Inferior parietal cortex (tissue), 1 donor: ENCODE data around the gene GRID2.

Experiments used
- DNase-seq: peaks from one replicate; pipeline ENCODE4 v3.0.0-alpha.2; 2016; ENCODE audit errors: extremely low spot score

Gene GRID2

DNA sequence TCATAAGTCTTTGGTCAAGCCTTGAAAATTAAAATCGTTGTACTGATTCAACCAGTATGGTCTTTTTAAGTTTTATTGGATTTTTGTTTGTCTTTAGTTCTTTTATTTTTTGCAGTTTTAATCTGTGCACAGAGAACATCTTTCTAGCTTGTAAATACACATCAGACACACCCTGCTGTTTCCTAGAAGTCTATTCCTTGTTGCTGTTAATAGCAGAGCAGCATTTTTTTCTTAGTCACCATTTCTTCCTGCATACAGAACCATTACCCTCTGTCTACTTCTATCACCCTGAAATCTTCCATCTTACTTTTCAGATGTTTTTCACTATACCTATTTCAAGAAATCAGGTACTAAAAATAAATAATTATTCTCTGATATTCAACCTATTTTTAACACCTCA lies 375.4 kb downstream of the GRID2 start:
- no peak for DNase-seq

GRCh38 chr4:92714640-92715039 lies 410.9 kb downstream of the GRID2 start:
- DNase-seq, result no peak

DNA sequence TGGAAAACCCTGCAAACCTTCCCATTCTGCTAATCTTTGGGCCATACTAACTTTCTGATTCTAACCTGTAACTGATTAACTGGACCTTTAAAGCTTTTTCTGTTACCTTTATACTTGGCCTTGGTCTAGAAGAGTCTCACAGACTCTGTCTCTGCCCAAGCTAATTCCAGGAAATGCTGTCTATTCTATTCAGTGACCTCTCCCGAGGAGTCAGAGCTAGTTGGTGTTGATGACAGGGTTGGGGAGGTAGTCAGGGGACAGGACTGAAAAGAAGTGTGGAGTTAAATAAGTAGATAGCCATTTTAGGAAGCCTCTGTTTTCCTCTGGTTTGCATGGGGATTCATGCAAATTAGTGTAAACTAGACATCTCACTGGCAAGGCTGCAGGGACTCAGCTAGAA lies 429.5 kb downstream of the GRID2 start:
- no peak for DNase-seq

DNA sequence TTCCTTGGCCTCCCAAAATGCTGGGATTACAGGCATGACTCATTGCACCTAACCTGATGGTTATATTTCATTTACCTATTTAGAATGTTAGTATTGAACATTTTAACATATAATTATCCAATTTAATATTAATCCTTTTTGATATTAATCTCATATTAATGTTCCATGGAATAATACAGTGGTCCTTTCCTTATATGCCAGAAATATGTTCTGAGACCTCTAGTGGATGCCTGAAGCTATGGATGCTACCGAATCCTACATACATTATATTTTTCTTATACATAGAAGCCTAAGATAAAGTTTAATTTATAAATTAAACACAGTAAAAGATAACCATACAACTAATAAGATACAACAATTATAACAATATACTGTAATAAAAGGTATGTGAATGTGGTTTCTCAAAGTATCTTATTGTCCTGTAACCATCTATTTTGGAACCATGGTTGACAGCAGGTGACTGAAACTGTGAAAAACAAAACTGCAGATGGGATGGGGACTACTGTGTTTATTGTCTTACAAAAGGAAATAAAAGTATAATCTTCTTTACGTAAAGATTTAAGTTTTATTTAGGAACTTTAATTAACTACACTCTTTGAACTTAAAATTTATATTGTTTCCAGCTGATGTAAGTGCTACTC lies 431.4 kb downstream of the GRID2 start:
- DNase-seq, result no peak

- DNase-seq, result no peak
Measured at GRCh38 chr4:92760433-92760832, 456.7 kb downstream of the GRID2 start.

GRCh38 chr4:92776080-92776479 lies 472.3 kb downstream of the GRID2 start:
- DNase-seq, result no peak

GRCh38 chr4:92789741-92790140 lies 486.0 kb downstream of the GRID2 start:
- DNase-seq, result no peak

DNA sequence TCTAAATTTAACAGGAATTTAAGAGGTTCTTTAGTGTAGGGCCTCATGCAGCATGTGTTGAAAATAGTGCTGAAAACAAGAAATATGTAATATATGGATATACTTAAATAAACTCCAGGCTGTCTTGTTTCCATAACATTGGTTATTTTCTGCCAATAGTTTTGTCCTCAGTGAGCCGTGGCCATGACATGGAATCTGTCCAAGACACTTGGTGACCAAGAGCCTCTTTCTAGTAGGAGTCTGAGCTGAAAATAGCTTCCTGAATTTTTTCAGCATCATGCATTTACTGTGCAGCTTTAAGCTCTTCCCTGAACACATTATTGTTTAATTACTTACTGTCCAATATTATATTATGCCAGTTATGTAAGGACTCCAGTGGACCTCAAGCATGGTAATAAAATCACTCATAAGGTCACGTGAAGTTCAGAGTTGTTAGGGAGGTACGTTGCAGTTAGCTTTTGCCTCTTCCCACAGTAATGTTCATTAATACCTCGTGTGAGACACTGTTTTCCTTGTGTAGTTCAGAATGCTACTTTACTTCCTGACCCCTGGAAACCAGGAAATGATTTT lies 488.2 kb downstream of the GRID2 start:
- DNase-seq, result no peak

DNA sequence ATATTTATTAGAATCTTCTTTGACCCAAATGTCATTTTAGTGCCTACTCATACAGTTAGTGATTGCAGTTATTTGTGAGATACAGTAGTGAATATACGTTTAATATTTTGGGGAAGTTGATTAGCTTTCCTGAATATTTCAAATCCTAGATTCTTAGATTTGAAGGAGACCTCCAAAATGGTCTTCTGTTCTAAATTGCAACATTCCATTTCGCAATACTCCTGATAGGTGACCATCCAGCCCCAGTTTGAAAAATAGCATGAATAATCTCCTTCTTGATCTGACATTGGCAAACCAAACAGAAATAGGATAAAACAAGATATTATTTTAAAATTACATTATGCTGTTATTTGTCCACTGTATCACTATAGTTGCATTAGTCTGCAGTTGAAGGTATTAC lies 505.6 kb downstream of the GRID2 start:
- no peak for DNase-seq

DNA sequence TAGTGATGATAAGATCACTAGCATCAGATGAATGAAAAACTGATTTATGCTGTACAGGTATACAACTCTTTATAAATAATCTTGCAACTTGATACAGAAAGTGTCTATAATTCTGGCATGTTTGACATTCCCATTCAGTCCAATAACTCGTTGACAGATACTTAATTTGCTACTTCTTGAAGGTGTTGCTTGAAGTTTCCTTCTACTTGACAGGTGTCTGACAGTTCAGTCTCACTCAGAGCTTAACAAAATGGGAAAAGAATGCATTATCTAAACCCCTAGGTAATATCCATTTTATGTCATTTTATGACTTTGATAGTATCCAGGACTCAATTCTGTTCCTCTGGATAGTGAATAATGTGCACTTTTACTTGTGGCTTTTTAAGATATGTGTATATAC lies 508.9 kb downstream of the GRID2 start:
- DNase-seq, result no peak

DNA sequence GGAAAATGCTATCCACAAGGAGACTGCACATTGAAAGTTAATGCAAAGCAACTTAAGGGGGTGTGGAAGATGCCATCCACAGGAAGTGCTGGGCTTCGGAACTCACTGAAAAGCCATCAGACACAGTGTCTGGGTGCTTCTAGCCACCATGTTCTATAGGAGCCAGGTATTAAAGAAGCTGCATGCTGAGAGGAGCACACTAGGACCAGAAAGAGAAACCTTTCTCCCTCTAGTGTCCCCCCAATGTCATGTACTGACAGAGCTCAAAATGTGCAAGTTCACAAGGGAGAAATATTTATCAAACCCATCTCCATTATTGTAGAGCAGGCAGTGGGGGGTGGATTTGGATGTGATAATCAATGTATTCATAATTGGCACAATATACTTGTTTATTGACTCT lies 510.9 kb downstream of the GRID2 start:
- no peak for DNase-seq

DNA sequence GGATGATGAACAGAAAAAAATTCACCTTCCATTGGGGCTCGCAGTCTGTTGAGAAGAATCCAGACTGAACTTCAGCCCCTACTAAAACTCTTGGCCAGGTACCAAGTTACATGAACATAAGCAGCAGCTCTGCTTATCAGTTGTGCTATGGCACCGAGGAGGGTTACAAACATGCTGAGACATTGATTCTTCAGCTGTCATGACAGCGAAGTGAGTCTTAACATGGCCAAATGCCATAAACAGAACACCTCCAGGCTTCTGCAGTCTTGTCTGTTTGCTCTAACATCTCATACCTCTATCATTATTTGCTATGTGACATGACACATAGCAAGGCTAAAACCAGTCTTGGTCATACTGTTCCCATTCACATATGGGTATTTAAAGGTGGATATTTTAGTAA lies 521.5 kb downstream of the GRID2 start:
- no peak for DNase-seq

DNA sequence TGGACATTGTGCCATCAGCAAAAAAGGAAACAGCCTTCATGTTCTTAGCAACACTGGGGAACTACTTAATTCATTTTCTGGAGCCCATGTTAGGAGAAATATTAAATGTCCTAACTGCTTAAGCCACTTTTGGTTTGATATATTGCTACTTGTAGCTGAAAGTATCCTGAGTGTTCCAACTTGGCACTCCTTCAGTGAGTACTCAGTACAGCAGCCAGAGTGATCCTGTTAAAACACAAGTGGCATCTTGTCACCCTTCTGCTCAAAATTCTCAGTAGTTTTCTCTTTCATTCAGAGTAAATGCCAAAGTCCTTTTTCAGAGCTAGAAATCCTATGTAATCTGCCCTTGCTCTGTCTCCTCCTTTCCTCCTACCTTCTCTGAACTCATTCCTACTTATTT lies 522.0 kb downstream of the GRID2 start:
- no peak for DNase-seq

GRCh38 chr4:92830771-92831170 lies 527.0 kb downstream of the GRID2 start:
- no peak for DNase-seq

DNA sequence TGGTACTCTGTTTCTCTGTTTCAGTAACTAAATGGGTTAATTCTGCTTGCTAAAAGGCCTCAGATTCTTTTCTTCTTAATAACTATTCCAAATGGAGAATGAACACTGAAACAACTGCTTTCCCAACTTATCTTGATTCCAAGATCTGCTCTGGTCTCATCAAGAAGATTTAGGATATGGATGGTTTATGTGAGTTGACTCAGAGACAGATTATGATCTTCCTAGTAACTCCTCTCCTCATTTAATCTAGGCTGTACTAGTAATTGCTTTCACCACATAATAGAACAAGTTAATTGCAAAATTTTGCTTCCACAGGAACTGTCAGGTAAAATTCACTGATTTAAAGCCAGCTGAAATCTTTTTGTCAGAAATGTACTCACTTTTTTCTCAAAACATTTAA lies 537.1 kb downstream of the GRID2 start:
- no peak for DNase-seq

GRCh38 chr4:92843784-92844183 lies 540.0 kb downstream of the GRID2 start:
- no peak for DNase-seq

- no peak for DNase-seq
Measured at GRCh38 chr4:92847026-92847425, 543.3 kb downstream of the GRID2 start.

DNA sequence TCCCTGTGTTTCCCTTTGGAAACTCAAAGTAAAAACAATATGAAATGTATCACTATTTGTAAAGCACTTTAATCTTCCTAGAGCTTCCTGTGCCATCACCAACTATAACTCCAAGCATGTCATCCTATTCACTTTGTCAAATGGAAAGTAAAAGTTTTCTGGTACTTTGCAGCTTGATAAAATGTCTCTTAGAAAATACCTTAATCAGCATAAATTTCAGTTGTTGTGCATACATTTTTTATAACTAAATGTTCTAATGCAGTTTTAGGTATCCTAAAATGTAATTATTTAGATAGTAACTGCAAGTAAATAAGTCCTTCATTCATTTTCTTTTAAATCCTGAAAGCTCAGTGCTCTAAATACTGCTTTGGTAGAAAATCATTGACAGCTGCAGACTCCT lies 558.7 kb downstream of the GRID2 start:
- no peak for DNase-seq

GRCh38 chr4:92864096-92864495 lies 560.3 kb downstream of the GRID2 start:
- DNase-seq, result no peak

DNA sequence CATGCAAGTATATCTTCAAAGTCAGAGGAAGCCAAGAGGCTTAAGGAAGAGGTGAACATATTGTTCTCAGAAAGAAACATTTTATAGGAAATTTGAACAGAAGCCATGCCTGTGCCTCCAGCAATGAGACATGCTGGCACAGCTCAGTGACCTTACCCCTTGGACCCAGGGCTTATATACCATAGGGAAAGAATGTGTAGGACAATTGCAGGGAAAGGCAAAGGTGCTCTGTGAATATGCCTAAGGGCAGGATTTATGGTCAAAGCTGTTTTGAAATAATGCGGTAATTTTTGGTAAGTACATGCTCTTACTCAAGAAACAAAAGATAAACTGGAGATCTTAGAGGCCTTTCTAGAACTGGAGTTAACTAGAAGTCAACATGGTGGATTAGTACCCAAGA lies 568.8 kb downstream of the GRID2 start:
- DNase-seq, result no peak

DNA sequence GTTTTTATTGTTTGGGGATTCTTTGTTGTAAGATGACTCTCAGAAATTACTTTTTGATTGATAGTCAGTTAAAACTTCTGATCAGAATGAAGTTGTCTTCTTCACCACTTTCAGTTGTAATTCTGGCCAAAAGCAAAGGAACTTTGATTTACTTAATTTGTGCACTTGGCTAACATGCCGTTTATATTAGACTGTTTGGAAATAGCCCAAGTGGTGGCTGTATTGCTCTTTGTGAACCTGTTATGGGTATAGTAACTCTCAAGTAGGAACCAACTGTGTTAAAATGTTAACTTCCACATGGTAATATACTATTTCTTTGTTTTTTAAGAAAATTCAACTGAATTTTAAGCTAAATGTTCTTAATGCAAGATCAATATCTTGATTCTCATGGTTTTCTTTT lies 581.9 kb downstream of the GRID2 start:
- no peak for DNase-seq

DNA sequence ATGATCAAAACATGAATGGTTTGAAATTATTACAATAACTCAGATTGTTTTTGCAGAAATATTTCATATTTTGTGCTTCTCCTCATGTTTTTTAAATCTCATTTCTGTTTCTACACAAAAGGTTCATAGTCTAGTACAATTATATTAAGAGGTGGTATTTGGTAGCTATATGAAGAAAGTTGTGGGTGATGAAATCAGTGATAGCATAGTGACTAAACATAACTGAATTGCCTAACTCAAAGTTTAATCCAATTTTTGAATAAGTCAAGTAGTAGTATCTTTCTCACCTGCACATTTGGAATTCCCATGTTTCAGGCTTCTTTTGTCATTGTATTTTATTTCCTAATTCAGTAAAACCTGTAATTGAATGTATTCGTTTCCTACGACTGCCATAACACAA lies 648.7 kb downstream of the GRID2 start:
- no peak for DNase-seq

DNA sequence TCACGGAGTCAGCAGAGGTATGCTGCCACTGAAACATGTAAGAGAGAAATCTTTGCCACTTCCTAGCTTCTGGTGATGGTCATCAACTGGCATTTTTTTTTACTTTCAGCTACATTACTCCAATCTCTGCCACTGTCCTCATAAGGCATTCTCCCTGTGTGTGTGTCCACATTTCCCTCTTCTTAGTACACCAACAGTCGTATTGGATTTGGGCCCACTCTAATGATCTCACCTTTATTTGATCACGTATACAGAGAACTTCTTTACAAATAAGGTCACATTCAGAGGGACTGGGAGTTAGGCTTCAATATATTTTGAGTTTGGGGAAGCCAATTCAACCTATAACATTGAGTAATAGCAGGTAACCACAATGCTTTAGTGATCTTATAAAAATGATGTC lies 649.1 kb downstream of the GRID2 start:
- DNase-seq, result no peak

- DNase-seq, result no peak
Measured at GRCh38 chr4:92953462-92953861, 649.7 kb downstream of the GRID2 start.
